Mesenchymal stem cell (in vitro differentiated cells and primary cell): ENCODE results near the gene MRPL24.

Experiments
- DNase-seq: peaks from one replicate; pipeline ENCODE4 v3.0.0-alpha.2; 2013
- H2AFZ ChIP-seq: one replicate; pipeline ENCODE4 v1.6.1; 2013; ENCODE audit warnings: low read depth, mild to moderate bottlenecking, control low read depth, inconsistent platforms, low read length, moderate library complexity
- H2AK5ac ChIP-seq: 2 replicates; pipeline ENCODE4 v1.6.1; 2013; ENCODE audit warnings: low read length, moderate library complexity, mild to moderate bottlenecking, inconsistent platforms; ENCODE audit not compliant: severe bottlenecking
- H2BK120ac ChIP-seq: one replicate; pipeline ENCODE4 v1.6.1; 2013; ENCODE audit warnings: low read depth, mild to moderate bottlenecking, inconsistent platforms, low read length, moderate library complexity
- H2BK12ac ChIP-seq, 2 experiments: one replicate each; pipeline ENCODE4 v1.6.1; 2013; ENCODE audit warnings: inconsistent platforms in 2 of 2, low read length in 2 of 2, mild to moderate bottlenecking in 2 of 2, moderate library complexity in 2 of 2, control low read depth in 1 of 2
- H2BK15ac ChIP-seq: one replicate; pipeline ENCODE4 v1.6.1; 2013; ENCODE audit warnings: mild to moderate bottlenecking, low read depth, inconsistent platforms; ENCODE audit not compliant: poor library complexity, severe bottlenecking
- H2BK5ac ChIP-seq: 2 replicates; pipeline ENCODE4 v1.6.1; 2013; ENCODE audit warnings: low read depth, mild to moderate bottlenecking, low read length, control low read depth, inconsistent platforms; ENCODE audit not compliant: poor library complexity, severe bottlenecking
- H3K14ac ChIP-seq, 2 experiments: one replicate each; pipeline ENCODE4 v1.6.1; 2013; ENCODE audit warnings: inconsistent platforms in 2 of 2, low read length in 2 of 2, control low read depth in 1 of 2, mild to moderate bottlenecking in 1 of 2, moderate library complexity in 1 of 2
- H3K18ac ChIP-seq, 2 experiments: one replicate each; pipeline ENCODE4 v1.6.1; 2013; ENCODE audit warnings: inconsistent platforms in 2 of 2, low read length in 2 of 2, control low read depth in 1 of 2, low read depth in 1 of 2, mild to moderate bottlenecking in 1 of 2
- H3K23ac ChIP-seq, 2 experiments: one replicate each; pipeline ENCODE4 v1.6.1; 2013; ENCODE audit warnings: inconsistent platforms in 2 of 2, low read length in 2 of 2, mild to moderate bottlenecking in 2 of 2, moderate library complexity in 2 of 2, control low read depth in 1 of 2
- H3K27ac ChIP-seq: 2 replicates; pipeline ENCODE4 v1.5.1; 2013; ENCODE audit warnings: mild to moderate bottlenecking, moderate library complexity, low read length, control low read depth, inconsistent platforms; ENCODE audit not compliant: poor library complexity, severe bottlenecking
- H3K27me3 ChIP-seq, 2 experiments: 2 replicates each; pipeline versions ENCODE4 v1.6.1 to v1.7.0; 2013; ENCODE audit warnings: low read length in 2 of 2, mild to moderate bottlenecking in 2 of 2, moderate library complexity in 2 of 2, control low read depth in 1 of 2, inconsistent platforms in 1 of 2; ENCODE audit not compliant: control insufficient read depth in 1 of 2, insufficient read depth in 1 of 2
- H3K36me3 ChIP-seq, 2 experiments: 2 replicates each; pipeline versions ENCODE4 v1.6.1 to v1.7.0; 2013; ENCODE audit warnings: low read length in 2 of 2, control low read depth in 1 of 2, inconsistent platforms in 1 of 2, low read depth in 1 of 2, mild to moderate bottlenecking in 1 of 2; ENCODE audit not compliant: insufficient read depth in 2 of 2, control insufficient read depth in 1 of 2
- H3K4ac ChIP-seq, 2 experiments: one replicate each; pipeline ENCODE4 v1.6.1; 2013; ENCODE audit warnings: inconsistent platforms in 2 of 2, low read length in 2 of 2, mild to moderate bottlenecking in 2 of 2, moderate library complexity in 2 of 2, control low read depth in 1 of 2, low read depth in 1 of 2
- H3K4me1 ChIP-seq: 2 replicates; pipeline ENCODE4 v1.6.1; 2013; ENCODE audit warnings: low read depth, low read length, control low read depth; ENCODE audit not compliant: control insufficient read depth, insufficient read depth
- H3K4me2 ChIP-seq: 2 replicates; pipeline ENCODE4 v1.6.1; 2013; ENCODE audit warnings: low read length, mild to moderate bottlenecking, inconsistent platforms; ENCODE audit not compliant: poor library complexity, severe bottlenecking
- H3K4me3 ChIP-seq, 2 experiments: 2 replicates each; pipeline versions ENCODE4 v1.5.1 to v1.7.0; 2013; ENCODE audit warnings: low read length in 2 of 2, mild to moderate bottlenecking in 2 of 2, control low read depth in 1 of 2, low read depth in 1 of 2; ENCODE audit not compliant: insufficient read depth in 1 of 2
- H3K79me1 ChIP-seq: replicated peaks from 2 replicates; pipeline ENCODE4 v1.6.1; 2013; ENCODE audit warnings: mild to moderate bottlenecking, control low read depth, low read length, inconsistent platforms; ENCODE audit not compliant: poor library complexity, severe bottlenecking
- H3K9ac ChIP-seq: 2 replicates; pipeline ENCODE4 v1.7.0; 2013; ENCODE audit warnings: mild to moderate bottlenecking, low read length, moderate library complexity
- H3K9me3 ChIP-seq: 2 replicates; pipeline ENCODE4 v1.7.0; 2013; ENCODE audit warnings: mild to moderate bottlenecking, low read length; ENCODE audit not compliant: control insufficient read depth
- H4K8ac ChIP-seq: one replicate; pipeline ENCODE4 v1.6.1; 2013; ENCODE audit warnings: inconsistent platforms, mild to moderate bottlenecking, low read length, moderate library complexity
- H4K91ac ChIP-seq: one replicate; pipeline ENCODE4 v1.6.1; 2013; ENCODE audit warnings: mild to moderate bottlenecking, low read length, inconsistent platforms
- WGBS: methylation state at CpG from one replicate; pipeline ENCODE4 v1.1.7; 2013; ENCODE audit warnings: mixed read lengths; 5-methylcytosine and 5-hydroxymethylcytosine counted together

MRPL24 gene

DNA sequence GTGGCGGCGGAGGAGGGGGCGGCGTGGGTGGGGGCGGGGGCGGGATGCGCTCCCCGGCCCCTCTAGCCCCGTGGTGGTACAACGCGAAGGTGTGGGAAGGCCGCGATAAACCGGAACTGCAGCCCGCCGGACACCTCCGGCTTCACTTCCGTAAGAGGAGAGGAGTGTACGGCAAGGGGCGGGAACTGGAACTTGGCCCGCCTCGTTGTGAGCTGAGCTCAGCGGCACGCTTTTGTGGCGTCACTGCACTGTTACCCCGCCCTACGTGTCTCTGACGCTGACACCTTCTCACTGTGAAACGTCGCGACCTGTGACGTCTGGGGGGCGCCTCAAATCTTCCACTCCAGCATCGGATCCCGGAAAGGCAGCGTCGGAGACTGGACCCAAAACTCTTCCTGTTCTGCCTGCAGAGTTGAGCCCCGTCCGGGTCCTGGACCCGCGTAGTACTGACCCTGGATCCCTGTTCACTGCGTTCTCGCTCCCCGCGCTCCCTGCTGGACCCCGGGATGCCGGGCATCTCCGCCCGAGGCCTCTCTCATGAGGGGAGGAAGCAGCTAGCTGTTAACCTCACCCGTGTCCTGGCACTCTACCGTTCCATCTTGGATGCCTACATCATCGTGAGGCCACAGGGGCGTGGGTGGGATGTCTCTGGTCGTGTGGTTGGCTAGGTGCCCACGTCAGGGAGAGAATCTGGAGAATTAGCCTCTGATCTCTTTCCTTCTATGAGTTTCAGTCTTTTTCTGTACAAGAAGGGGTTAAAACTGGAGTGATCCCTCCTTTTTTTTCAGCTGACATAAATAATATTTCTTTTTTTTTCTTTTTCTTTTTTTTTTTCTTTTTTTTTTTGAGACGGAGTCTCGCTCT is 12.1 kb downstream of the MRPL24 start, which contains the start of gene ISG20L2:
Gene ISG20L2 (minus strand): TSS at position 168 of the 864 bp plus-strand sequence. CDS start 1,114 bp downstream, outside the sequence.
- 2% methylated on average over 37 of the region's 57 CpGs for WGBS

DNA sequence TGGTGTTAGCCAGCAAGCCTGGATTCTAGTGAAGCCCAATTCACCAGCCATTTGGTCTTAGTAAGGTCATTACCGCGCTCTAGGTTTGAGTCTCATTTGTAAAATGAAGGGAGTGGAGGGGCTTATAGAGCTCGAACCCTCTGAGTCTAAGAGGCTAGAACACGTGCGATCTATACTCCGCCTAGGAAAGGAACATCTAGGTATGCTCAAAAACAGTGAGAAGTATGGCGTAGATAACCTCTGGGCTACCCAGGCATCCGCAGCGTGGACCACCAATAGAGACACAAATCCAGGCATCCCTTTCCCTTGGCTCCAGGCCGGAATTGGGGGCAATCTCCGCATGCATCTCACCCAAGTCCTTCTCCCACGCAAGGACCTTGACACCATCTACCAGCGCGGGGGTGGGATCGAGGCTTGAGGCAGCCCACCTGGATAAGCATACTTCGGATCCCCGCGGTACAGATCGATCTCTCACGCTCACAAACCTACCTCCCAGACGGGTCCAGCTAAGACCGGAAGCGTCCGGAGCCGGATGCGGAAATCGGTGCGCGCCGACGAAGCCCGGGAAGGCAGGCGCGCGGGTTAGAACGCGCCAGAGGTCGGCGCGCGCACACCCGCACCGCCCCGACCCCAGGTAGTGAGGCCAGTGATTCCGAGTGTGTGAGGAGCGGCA is 12.8 kb downstream of the MRPL24 start, which contains the start of gene METTL25B:
Gene METTL25B (plus strand): TSS at position 544 of the 673 bp plus-strand sequence. CDS start 636 bp downstream, outside the sequence.
- Histone ChIP-seq H2BK12ac (no peak within 1 kb of the TSS), H2BK120ac (peak within 1 kb of the TSS; percentile 62), H4K91ac (peak within 1 kb of the TSS; percentile 67), H2AK5ac (peak within 1 kb of the TSS; percentile 38), H3K79me1 (peaks cover 18% of the 10 kb centered on the region), H3K9me3 (no peaks in the 10 kb centered on the region), H3K4me1 (peaks cover 21% of the 10 kb centered on the region), H3K4ac (peak within 1 kb of the TSS; percentile 21 to 77), H3K4me3 (peak within 1 kb of the TSS; percentile 83 to 98), H4K8ac (peak within 1 kb of the TSS; percentile 90), H3K14ac (peak within 1 kb of the TSS in 1 of 2 experiments; percentile 29), H3K36me3 (peaks cover 12 to 47% of the 10 kb centered on the region in 2 experiments), H3K27me3 (no peaks in the 10 kb centered on the region), H3K23ac (no peak within 1 kb of the TSS), H2BK5ac (no peak within 1 kb of the TSS), H3K9ac (peak within 1 kb of the TSS; percentile 100), H3K27ac (peak within 1 kb of the TSS; percentile 60), H3K4me2 (peak within 1 kb of the TSS; percentile 89), H2AFZ (peak within 1 kb of the TSS; percentile 32), H2BK15ac (peak within 1 kb of the TSS; percentile 73), H3K18ac (peak within 1 kb of the TSS; percentile 79 to 95)
- peak; percentile 88 for DNase-seq
- under 1% methylated on average over 19 of the region's 46 CpGs for WGBS

More for the DNA sequence above, 12.1 kb downstream of the MRPL24 start, which contains the start of gene ISG20L2:
- Histone ChIP-seq H3K9ac (peak within 1 kb of the TSS; percentile 100), H3K9me3 (no peaks in the 10 kb centered on the region), H3K4me3 (peak within 1 kb of the TSS; percentile 83 to 98), H2AFZ (peak within 1 kb of the TSS; percentile 32), H4K91ac (peak within 1 kb of the TSS; percentile 67), H3K18ac (peak within 1 kb of the TSS; percentile 79 to 95), H3K27ac (peak within 1 kb of the TSS; percentile 60), H3K27me3 (no peaks in the 10 kb centered on the region), H2AK5ac (peak within 1 kb of the TSS; percentile 38), H4K8ac (peak within 1 kb of the TSS; percentile 90), H2BK120ac (peak within 1 kb of the TSS; percentile 62), H3K4me1 (peaks cover 21% of the 10 kb centered on the region), H3K79me1 (peaks cover 11% of the 10 kb centered on the region), H3K23ac (no peak within 1 kb of the TSS), H3K36me3 (peaks cover 10 to 47% of the 10 kb centered on the region in 2 experiments), H2BK12ac (no peak within 1 kb of the TSS), H3K14ac (peak within 1 kb of the TSS in 1 of 2 experiments; percentile 29), H2BK5ac (no peak within 1 kb of the TSS), H3K4ac (peak within 1 kb of the TSS; percentile 21 to 77), H3K4me2 (peak within 1 kb of the TSS; percentile 89), H2BK15ac (peak within 1 kb of the TSS; percentile 73)
- DNase-seq = peak; percentile 99

DNA sequence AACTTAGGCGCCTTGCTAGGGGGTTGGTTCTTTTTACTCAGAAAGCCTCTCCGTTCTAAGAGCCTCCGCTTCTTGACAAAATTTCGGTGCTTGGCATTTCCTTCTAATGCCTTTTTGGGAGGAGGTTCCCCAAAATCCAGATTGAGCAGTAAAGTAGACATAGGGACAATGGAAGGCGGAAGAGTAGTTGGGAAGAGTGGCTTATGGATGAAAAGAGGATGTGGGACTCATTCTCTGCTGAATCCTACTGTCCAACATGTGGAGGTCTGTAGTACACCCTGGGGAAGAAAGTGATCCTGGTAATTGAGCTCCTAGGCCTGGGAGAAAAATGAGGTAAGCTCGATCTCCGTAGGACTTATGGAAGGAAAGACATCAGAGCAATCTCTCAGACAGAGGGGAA is 13.4 kb downstream of the MRPL24 start:
- H2BK5ac ChIP-seq = no peak overlapping the region
- H2AK5ac ChIP-seq = no peak overlapping the region
- no peak overlapping the region for H4K8ac ChIP-seq
- no peak overlapping the region for H3K23ac ChIP-seq
- H3K9me3 ChIP-seq = no peaks in the 10 kb centered on the region
- peaks cover 23% of the 10 kb centered on the region for H3K79me1 ChIP-seq
- H3K18ac ChIP-seq = no peak overlapping the region
- H4K91ac ChIP-seq = no peak overlapping the region
- H3K4ac ChIP-seq = no peak overlapping the region
- peak overlapping the region; percentile 100 for H3K9ac ChIP-seq
- H2AFZ ChIP-seq = no peak overlapping the region
- peaks cover 18 to 47% of the 10 kb centered on the region in 2 experiments for H3K36me3 ChIP-seq
- H3K27ac ChIP-seq = no peak overlapping the region
- WGBS = 77% methylated on average over 7 of the region's 7 CpGs
- no peak overlapping the region for H3K14ac ChIP-seq
- H3K4me1 ChIP-seq = peaks cover 21% of the 10 kb centered on the region
- H3K4me2 ChIP-seq = peak overlapping the region; percentile 87
- DNase-seq = no peak
- no peak overlapping the region for H2BK12ac ChIP-seq
- H3K4me3 ChIP-seq = peak overlapping the region in 1 of 2 experiments; percentile 98
- H2BK120ac ChIP-seq = no peak overlapping the region
- no peaks in the 10 kb centered on the region for H3K27me3 ChIP-seq
- no peak overlapping the region for H2BK15ac ChIP-seq
